GM18498 (cell line): ENCODE data around the gene GOLM1.
"Not testable (repeated sequence)": the region's sequence is repeated elsewhere in the genome, so short reads cannot be mapped to it uniquely, and the experiment has no call there.

ENCODE experiments used
- ATAC-seq: cut with Tn5 transposase; IDR thresholded peaks from one replicate; pipeline ENCODE4 v1.9.1; 2021; ENCODE audit warnings: mild to moderate bottlenecking, moderate library complexity; ENCODE audit not compliant: unreplicated experiment

Gene GOLM1

DNA sequence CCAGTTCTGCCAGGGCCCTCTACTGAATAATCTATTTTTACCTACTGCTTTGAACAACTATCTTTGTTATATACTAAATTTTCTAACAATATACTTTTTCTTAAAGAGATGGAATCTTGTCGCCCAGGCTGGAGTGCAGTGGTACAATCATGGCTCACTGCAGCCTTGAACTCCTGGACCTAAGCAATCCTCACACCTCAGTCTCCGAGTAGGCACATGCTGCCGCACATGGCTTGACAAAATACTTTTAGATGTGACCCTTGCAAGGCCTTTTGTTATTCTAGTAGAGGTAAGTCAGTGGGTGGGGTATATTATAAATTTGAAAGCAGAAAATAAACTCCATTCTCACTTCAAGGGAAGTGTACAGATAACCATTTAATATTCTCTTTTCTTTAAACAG is 7.9 kb downstream of the GOLM1 start:
- ATAC-seq, result no peak

DNA sequence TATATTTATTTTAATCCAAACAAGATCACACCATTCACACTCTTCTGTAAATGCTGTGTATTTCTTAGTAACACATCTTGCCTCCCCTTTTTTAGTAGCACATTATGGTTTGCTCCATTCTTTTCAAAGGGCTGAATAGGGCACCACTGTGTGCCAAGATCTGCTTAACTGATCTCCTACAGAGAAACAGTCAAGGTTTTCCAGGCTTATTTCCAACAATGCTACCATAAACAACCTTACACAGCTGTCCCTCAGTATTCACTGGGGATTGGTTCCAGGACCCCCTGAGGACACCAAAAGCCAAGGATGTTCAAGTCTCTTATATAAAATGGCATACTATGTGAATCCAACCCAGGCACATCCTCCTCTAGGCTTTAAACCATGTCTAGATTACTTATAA is 16.5 kb downstream of the GOLM1 start:
- ATAC-seq, result no peak

DNA sequence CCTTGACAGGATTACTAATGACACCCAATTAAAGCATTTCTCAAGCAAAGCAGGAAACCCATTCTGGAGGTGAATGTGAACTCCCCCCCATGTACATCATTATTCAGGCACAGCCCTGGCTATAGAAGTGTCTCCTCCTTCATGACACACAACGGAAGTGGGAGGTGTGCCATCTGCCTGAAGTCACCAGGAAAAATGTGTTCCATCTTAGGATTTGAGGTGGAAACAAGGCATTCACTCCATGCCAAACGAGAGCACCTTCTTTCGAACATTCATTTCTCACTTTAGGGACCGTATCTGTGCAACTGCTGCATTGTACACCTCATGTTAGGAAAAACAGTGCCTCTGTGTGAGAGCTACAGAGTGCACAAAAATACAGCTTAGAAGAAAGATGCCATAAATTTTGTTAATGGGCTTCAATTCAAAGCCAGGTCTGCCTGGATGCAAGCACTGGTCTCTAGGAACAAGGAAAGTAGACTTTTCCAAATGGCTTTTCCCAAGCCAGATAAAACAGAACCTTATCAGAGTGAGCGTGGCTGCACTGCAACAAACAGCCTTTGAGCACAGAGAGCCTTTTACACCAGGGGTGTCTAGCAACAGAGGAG is 19.4 kb downstream of the GOLM1 start:
- no peak for ATAC-seq

DNA sequence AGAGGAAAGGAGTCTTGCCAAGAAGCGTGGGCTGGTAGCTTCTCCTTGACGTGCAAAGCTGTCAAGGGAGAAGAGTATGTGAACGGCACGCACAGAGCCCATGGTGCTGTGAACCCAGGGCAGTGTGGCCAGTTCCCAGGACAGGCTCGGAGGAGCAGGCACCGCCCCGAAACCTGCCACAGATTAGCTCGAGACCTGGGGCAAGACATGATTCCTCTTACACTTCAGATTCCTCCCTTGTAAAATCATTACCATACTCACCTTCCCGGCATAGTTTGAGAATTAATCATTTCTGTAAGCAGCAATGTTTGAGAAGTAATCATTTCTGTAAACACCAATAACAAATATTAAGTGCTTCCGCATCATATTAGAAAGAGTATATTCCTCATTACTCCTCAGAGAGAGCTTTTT is 19.9 kb downstream of the GOLM1 start:
- ATAC-seq, result no peak

DNA sequence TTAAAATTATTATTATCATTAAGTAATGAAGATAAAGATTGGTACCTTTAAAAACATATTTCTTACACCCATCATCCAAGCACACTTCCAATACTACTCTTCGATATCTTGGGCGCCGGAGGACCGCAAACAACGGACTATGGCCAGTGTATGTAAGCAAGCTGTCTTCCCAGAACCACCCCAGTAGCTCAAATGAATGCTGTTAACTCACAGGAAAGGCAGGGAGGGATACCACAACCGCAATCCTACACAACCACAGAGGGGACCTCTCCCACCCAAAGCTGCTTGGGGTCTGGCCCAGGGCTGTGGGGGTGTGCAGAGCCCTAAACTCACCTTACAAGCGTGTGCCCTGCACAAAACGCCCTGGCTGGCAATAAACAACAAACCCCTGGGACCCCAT is 20.6 kb downstream of the GOLM1 start:
- ATAC-seq, result no peak

DNA sequence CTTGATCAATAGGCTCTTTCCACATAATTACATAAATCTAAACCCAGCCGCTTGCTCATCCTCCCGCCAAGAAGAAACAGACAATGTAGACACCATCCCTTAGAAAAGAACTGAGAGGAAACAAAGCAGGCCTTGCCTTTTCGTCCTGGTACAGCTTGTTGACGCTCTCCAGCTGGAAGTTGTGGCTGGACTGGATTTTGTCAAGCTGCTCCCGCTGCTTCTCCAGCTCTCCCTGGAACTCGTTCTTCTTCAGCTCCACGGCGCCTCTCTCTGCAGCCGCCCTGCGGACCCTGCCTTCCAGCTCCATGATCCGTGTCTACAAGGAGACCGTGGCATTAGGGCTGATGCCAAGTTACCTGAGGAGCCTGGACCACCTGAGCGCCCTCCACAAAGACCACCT is 22.1 kb downstream of the GOLM1 start:
- ATAC-seq, result no peak

DNA sequence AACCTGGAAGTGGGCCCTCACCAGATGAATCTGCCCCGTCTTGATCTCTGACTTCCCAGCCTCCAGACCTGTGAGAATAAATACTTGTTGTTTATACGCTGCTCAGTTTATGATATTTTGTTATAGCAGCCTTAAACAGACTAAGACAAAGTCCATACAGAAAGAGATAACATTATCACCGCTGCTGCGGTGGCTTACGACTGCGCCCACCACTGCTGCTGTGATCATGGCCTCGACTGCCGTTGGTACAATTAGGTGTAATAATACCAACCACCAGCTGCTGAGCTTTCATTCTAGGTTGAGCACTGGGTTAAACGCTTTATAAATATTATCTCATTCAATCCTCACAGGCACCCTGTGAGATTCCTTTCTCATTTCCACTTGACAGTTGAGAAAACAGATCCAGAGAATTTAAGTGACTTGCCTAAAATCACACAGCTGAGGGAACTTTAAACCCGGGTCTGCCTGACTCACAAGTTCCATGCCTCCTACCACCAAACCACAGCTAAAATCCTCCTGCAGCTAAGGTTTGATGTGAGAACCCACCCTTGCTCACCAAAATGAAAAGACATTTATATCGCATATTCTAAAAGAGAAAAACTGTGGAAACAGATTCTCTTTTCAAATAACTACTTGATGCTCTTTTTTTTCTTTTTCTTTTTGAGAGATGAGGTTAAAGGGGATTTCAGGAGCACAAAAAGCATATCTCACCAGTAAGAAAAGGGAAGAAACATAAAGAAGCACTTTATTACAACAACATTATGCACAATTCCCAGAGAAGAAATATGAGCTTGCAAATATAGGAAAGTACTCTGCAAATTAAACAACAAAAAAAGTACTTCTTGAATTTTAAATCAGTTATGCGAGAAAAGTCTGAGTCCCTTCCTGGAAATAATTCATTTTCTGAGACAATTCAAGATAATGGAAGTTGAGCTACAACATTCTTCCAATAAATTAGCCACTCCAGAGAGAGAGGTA is 23.9 kb downstream of the GOLM1 start:
- no peak for ATAC-seq

DNA sequence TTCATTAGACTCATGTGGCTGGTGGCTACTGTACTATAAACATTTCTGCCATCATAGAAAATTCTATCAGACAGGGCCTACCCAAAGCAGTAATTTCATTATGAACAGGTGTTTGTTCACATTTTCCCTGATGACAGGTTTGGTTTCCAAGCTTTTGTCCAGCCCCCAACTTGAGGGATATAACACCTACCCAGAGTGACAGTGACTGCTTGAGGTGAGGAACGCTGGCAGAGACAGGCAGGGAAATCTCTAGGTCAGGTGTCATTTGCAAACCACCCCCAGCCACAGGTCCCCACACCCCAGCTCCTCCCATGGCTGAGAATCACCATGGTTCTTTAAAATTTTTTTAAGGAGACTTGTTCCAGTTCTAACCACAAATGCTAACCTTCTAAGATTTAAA is 25.5 kb downstream of the GOLM1 start:
- ATAC-seq, result no peak

DNA sequence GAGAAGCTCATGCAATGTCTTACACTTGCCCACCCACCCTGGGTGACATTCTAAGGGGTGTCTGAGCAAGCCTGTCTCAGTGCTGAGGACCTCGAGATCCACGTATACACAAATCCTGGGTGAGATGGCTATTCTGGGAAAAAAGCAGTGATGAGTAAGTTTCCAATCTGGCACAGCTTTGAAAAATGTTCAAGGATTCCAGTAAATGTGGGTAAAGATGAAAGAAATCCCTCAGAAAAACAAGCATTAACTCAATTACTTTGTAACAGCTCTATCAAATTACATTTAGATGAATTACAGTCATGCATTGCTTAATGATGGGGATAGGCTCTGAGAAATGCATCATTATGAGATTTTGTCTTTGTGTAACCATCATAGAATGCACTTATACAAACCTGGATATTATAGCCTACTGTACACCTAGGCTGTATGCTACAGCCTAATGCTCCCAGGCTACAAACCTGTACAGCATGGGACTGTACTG is 26.9 kb downstream of the GOLM1 start:
- no peak for ATAC-seq

DNA sequence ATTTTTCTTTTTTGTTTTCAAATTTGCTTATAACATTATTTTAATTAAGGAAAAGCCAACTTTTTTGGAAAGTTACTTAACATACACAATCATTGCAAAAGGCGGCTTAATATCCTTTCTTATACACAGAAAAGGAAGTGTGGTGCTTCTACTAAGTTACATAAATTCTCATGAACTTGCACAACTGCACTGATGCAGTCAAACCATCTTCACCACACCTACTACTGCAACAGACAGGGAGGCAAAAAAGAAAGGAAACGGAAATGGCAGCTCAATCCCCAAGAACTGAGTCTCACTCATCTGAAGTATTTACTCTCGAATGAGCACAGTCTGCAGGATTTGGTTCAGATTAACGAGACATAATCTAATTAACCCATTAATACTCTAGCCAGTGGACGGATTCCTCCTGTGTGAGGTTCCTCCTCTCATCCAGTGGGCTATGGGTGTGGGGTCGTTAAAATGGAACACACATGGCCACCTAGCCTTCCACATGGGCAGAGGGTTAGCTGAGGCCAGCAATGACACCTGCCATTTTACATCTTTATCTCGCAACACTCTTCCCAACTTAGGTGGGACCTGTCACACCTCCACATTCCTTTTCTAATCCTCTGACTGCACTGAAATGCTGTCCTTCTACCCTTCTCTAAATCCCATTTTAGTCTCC is 30.0 kb downstream of the GOLM1 start:
- ATAC-seq, result no peak

DNA sequence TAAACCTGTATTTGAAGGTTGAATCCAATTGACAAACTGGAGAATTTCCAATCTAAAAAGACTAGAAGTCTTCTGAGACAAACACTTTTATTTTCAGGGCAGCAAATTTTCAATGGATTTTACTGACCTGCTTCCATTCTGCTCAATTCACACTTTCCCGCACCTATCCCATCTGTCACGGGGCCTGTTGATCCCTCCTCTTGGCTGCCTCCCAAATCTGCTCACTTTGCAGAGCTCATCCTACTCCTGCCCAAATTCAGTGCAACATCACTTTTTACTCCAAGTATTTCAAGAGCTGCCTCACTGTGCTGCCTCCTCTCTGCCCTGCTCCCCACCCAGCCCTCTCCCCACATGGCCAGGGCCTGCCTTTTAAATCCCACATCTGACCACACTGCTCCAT is 35.1 kb downstream of the GOLM1 start:
- ATAC-seq, result no peak

DNA sequence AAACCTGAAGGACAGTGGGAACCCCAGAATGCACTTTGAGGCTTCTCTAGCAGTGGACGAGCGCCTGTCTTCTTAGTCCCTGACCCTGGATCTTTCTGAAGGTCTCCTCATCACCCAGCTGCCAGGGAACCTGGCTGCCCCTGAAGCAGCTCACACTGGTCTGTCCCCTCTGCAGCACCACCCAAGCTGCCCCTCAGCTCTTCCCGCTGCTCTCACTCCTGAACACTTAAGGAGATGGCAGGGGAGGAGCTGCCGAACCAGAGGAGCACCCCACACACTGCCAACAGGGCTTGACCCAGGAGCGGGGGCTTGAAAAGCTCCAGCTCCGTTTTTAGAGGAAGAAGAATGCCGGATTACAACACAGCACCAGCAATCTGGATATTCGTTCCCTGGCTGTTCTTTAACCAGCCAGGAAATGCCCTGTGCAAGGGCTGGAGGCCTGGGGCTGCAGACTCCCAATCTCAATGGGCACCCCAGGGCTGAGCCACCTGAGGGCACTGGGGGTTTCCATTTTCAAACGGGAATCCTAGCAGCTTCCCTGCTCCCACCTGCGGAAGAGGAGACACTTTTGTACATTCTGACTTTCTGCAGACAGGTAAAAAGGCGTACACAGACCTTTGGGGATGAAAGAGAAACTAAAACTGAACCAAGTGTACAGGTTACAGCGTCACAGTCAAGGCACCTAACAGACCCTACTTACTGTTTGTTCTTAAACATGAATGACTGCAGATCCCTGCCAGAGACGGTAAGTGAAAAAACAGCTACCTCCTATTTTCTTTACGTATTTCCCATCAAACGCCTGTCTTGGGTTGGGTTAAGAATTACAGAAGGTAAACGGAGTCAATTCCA is 36.3 kb downstream of the GOLM1 start:
- ATAC-seq, result no peak

DNA sequence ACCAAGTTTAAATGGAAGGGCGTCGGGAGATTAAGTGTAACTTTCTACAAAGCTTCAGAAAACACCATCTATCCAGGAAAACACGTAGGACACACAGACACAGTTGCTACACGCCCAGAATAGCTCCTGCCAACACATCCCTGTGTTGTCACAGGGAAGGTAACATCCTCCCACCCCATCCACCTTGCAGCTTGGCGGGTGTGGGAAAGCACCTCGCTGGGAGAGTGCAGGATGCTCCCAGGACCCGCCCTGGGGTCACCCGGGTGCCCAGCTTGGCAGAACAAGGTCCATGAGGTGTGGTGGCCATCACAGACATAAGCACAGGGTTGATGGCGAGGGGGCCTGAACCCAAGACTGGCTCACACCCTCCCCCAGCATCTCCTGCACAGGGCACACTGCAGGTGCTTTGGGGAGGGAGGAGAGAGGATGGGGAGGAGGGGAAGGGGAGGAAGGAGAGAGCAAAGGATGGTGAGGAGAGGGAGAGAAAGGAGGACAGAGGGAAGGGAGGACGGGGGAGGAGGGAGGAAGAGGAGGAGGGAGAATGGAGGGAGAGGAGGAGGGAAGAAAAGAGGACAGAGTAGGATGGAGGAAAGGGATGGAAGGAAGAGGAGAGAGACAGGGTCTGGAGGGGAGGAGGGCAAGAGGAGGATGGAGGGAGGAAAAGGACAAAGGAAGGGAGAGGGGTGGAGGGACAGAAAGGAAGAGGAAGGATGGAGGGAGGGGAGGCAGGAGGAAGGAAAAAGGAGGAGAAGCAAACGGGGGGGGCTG is 37.2 kb downstream of the GOLM1 start:
- no peak for ATAC-seq

DNA sequence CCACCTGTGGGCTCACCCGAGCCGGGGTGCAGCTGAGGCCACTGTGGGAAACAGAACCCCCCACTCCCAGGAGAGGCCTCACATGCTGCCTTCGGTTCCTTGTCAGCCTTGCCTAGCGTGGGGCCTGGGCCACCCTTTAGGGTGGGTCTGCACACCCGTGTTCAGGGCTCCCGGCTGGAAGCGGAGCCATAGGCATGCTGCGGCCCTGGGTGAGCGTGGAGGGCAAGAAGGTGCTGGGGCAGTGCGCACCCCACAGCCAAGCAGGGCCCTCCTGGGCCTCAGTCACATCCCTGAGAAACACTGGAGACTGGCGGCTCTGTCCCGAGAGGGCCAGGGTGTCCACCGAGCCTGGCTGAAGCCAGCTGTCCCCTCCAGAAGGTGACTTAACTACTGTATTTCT is 41.9 kb downstream of the GOLM1 start:
- no peak for ATAC-seq

DNA sequence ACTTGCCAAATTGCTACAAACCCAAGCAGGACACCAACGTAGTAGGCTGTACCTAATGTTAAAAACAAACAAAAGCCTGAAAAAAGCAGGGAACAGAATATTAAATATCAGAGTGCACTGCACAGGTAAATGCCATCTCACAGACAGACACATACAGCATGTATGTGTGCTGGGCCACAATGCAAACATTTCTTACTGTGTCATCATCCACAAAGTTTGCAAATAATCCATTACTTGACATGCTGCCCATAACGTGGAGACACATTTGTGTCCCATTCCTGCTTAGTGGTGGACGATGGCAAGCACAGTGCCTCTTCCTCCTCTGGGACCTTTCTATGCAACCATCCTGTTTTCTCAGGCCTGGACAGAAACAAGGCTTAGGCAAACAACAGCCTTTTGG is 44.7 kb downstream of the GOLM1 start:
- no peak for ATAC-seq

DNA sequence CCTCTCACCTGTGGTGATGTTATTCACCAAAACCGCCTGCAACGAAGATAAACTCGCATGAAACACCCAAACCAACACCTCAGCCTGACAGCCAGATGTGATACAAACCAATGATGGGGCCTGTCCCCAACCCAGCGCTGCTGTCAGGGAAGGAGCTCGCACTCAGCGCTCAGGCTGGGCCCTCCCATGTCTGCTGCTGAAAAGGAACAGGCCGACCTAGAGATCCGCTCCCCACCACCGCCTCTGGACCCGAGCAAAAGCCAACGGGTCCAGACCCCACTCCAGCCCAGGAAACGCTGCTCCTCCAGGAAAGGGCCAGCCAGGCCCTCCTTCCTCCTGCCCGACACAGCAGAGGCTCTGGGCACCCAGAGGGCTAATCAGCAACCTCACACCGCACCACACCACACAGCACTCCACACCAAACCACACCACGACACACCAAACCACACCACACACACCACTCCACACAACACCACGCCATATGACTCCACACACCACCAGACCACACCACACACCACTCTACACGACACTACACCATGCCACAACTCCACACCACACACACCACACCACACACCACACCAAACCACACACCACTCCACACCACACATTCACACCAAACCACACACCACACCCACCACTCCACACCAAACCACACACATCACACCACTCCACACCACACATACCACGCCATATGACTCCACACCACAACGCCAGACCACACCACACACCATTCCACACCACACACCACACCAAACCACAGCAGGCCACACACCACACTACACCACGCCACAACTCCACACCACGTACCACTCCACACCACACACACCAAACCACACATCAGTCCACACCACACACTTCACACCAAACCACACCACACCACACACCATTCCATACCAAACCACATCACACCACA is 46.5 kb downstream of the GOLM1 start:
- ATAC-seq, result no peak

DNA sequence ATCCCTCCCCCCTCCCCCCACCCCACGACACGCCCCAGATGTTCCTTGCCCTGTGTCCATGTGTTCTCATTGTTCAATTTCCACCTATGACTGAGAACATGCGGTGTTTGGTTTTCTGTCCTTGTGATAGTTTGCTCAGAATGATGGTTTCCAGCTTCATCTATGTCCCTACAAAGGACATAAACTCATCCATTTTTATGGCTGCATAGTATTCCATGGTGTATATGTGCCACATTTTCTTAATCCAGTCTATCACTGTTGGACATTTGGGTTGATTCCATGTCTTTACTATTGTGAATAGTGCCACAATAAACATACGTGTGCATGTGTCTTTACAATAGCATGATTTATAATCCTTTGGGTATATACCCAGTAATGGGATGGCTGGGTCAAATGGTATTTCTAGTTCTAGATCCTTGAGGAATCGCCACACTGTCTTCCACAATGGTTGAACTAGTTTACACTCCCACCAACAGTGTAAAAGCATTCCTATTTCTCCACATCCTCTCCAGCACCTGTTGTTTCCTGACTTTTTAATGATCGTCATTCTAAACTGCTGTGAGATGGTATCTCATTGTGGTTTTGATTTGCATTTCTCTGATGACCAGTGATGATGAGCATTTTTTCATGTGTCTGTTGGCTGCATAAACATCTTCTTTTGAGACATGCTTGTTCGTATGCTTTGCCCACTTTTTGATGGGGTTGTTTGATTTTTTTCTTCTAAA is 51.2 kb downstream of the GOLM1 start:
- not testable (repeated sequence) for ATAC-seq

DNA sequence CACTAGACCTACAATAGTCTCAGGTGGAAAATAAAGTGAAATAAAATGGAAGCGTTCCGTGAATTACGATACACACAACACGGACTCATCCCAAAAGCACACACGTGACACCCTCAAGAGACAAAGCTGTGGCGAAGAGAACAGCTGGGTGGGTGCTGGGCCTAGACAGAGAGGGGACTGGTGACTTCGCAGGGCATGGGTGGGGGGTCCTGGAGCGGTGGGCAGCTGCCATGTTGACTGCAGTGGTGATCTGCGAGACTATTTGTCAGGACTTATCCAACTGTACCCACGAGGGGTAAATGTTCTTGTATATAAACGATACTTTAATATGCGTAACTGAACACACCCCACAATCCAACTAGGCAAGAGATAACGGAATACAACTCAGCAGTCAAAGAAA is 52.0 kb downstream of the GOLM1 start:
- ATAC-seq, result no peak
